ENCODE measurements around the gene NIPA2. TPM values are rescaled to one million over a fixed set of nuclear protein-coding genes. Genes with fewer than 3 reads are reported as not detected.

NIPA2 gene
- polyA plus RNA-seq, 1 experiment, result 64.6 TPM

DNA sequence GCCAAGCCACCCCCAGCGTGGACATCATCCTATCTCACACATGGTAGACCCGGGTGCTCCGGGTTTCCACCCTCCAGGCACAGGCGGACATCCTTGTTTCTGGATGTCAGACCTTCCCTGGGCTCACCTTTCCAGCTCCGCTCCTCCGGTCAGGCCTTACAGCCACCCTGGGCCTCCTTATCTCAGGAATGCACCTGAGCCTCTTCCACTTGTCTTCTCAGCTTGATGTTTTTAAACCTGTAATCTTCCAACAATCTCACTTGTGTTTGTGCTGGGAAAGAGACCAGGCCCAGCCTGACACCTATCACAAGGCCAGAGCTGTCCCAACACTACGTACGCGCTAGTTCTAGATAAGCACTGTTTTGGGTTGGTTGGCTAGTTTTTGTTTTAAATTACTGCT is 53.9 kb downstream of the NIPA2 start:
- Histone ChIP-seq H3K4me3 (ENCODE audit: low read depth, low read length) (no peak overlapping the region), H3K27me3 (ENCODE audit: control insufficient read depth, insufficient read depth, low read length) (no peaks in the 10 kb centered on the region), H3K27ac (ENCODE audit: low read depth, low read length) (no peak overlapping the region), H3K9me3 (ENCODE audit: control insufficient read depth, insufficient read depth, low read length) (no peaks in the 10 kb centered on the region; the same call in 1 of the 2 replicates)
- ChIA-PET POLR2A (no interaction called here), CTCF (no interaction called here)
- no peak for DNase-seq (ENCODE audit: low read depth, low spot score)
- TF ChIP-seq, protein P1, sequence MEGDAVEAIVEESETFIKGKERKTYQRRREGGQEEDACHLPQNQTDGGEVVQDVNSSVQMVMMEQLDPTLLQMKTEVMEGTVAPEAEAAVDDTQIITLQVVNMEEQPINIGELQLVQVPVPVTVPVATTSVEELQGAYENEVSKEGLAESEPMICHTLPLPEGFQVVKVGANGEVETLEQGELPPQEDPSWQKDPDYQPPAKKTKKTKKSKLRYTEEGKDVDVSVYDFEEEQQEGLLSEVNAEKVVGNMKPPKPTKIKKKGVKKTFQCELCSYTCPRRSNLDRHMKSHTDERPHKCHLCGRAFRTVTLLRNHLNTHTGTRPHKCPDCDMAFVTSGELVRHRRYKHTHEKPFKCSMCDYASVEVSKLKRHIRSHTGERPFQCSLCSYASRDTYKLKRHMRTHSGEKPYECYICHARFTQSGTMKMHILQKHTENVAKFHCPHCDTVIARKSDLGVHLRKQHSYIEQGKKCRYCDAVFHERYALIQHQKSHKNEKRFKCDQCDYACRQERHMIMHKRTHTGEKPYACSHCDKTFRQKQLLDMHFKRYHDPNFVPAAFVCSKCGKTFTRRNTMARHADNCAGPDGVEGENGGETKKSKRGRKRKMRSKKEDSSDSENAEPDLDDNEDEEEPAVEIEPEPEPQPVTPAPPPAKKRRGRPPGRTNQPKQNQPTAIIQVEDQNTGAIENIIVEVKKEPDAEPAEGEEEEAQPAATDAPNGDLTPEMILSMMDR (IDR thresholded peaks at IDR 0.05; ENCODE audit: low read depth, low read length), result no peak

DNA sequence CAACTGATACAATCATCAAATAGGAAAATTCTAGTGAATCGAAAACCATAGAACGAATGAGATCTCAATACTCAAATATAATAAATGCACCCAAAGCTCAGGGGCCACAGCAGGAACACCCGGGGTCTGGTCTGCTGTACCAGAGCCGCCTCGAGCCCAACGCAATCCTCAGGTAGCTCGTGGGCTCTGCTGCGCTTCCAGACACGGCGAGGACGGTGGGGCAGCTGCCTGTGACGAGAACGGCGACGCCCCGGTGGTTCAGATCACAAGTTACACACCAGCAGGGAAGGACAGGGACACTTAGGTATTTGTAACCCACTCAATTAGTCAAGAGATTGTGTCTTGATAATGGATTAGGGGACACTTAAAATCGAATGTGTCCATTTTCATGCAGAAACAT is 54.6 kb downstream of the NIPA2 start:
- TF ChIP-seq, protein P1 (IDR thresholded peaks at IDR 0.05; ENCODE audit: low read depth, low read length), result no peak
- ChIA-PET POLR2A (no interaction called here), CTCF (no interaction called here)
- Histone ChIP-seq H3K27ac (ENCODE audit: low read depth, low read length) (no peak overlapping the region), H3K4me3 (ENCODE audit: low read depth, low read length) (no peak overlapping the region), H3K27me3 (ENCODE audit: control insufficient read depth, insufficient read depth, low read length) (no peaks in the 10 kb centered on the region), H3K9me3 (ENCODE audit: control insufficient read depth, insufficient read depth, low read length) (no peaks in the 10 kb centered on the region; the same call in 1 of the 2 replicates)
- DNase-seq (ENCODE audit: low read depth, low spot score), result no peak

DNA sequence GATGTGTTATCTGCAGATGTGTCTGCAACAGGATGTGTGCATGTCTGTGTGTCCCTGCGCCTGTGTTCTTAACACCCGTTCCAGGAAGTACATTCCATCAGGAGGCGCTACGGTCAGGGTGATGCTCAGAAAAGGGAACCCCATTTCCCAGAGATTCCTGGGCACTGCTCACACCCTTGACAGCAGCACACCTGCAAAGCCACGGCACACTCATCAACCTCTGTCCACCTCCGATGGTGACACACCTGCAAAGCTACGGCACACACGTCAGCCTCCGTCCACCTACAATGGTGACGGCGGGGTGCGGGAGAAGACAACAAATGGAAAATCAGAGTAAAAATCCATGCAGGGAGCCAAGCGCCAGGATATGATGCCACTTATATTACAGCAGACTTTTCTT is 55.4 kb downstream of the NIPA2 start:
- ChIA-PET POLR2A (no interaction called here), CTCF (interaction anchor here (0.6 kb wide), 1 partner anchor 35 kb away, joined by 5 read pairs; no protein-coding TSS in a partner anchor)

DNA sequence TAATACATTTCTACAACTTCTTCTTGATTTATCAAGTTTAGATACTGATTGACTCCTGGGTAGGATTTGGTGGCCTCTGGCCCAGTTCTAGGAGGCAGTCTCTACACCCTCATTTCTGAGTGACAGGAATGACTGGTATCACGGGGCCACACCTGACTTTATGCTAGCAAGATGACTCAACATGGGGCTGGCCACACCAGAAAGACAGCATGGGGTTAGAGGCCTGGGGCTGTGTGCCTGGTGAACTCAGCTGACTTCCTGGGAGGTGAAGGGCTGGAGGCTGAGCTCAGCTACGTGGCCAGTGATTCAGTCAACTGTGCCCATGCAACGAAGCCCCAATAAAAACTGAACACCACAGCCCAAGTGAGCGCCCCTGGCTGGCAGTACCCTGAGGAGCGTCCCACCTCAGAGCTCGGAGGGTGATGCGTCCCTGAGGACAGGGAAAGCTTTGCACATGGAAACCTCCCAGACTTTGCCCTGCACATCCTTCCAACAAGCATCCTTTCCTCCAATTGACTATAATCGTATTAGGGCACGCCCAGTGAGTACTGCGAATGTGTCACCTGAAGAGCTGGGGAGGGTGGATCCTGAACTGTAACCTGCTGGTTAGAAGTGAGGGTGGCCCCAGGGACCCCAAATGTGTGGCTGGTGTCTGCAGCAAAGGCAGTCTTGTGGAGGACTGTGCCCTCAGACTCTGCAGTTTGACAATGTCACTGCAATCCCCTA is 57.2 kb downstream of the NIPA2 start:
- Histone ChIP-seq H3K27me3 (ENCODE audit: control insufficient read depth, insufficient read depth, low read length) (no peaks in the 10 kb centered on the region), H3K9me3 (ENCODE audit: control insufficient read depth, insufficient read depth, low read length) (no peaks in the 10 kb centered on the region; the same call in 1 of the 2 replicates), H3K4me3 (ENCODE audit: low read depth, low read length) (no peak overlapping the region), H3K27ac (ENCODE audit: low read depth, low read length) (no peak overlapping the region)
- ChIA-PET POLR2A (no interaction called here), CTCF (interaction anchor here (0.6 kb wide), 1 partner anchor 11 kb away, joined by 5 read pairs; no protein-coding TSS in a partner anchor)
- TF ChIP-seq, protein P1 (IDR thresholded peaks at IDR 0.05; ENCODE audit: low read depth, low read length), result no peak
- no peak for DNase-seq (ENCODE audit: low read depth, low spot score)

More for the DNA sequence above, 55.4 kb downstream of the NIPA2 start:
- no peaks in the 10 kb centered on the region; the same call in 1 of the 2 replicates for H3K9me3 ChIP-seq (ENCODE audit: control insufficient read depth, insufficient read depth, low read length)
- no peak overlapping the region for H3K4me3 ChIP-seq (ENCODE audit: low read depth, low read length)
- H3K27ac ChIP-seq (ENCODE audit: low read depth, low read length), result no peak overlapping the region
- no peak for DNase-seq (ENCODE audit: low read depth, low spot score)
- TF ChIP-seq, protein P1 (IDR thresholded peaks at IDR 0.05; ENCODE audit: low read depth, low read length), result no peak
- H3K27me3 ChIP-seq (ENCODE audit: control insufficient read depth, insufficient read depth, low read length), result no peaks in the 10 kb centered on the region

DNA sequence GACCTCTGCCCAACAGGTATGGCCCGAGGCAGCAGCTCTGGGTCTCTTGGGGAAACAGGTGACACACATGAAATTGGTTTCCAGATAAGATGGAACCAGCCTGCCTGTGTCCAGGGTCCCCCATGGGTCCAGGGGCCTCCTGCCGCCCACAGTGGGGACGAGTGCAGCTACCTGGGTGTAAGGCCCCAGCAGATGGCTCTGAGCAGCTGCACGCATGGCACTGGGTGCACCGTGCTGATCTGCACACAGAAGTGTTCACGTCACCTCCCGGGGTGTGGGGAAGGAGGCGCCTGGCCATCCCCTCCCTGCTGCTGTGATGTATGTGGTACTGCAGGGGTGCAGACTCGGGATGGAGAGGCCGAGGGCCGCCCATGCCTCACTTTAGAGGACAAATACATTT is 63.6 kb downstream of the NIPA2 start:
- CTCF ChIA-PET, result no interaction called here
- TF ChIP-seq, protein P1 (IDR thresholded peaks at IDR 0.05; ENCODE audit: low read depth, low read length), result no peak
- H3K27me3 ChIP-seq (ENCODE audit: control insufficient read depth, insufficient read depth, low read length), result no peaks in the 10 kb centered on the region
- H3K9me3 ChIP-seq (ENCODE audit: control insufficient read depth, insufficient read depth, low read length), result no peaks in the 10 kb centered on the region
- no peak overlapping the region for H3K27ac ChIP-seq (ENCODE audit: low read depth, low read length)
- POLR2A ChIA-PET, result no interaction called here
- no peak for DNase-seq (ENCODE audit: low read depth, low spot score)
- no peak overlapping the region for H3K4me3 ChIP-seq (ENCODE audit: low read depth, low read length)

All from AG04450 (cell line).